ENCODE measurements around the gene UNC13D. TPM values are rescaled to one million over a fixed set of nuclear protein-coding genes. Genes with fewer than 3 reads are reported as not detected.

The UNC13D gene
- total and polyA plus RNA-seq, 11 donors = 2.1 to 28.5 (median 5.8) TPM

GRCh38 chr17:75810216-75810615, 34.0 kb downstream of the UNC13D start:
- H3K4me1 ChIP-seq = peaks cover 8 to 45% (median 32%) of the 10 kb centered on the region in 12 donors
- no peak overlapping the region for H3K4me3 ChIP-seq
- ATAC-seq = no peak
- no peaks in the 10 kb centered on the region for H3K9me3 ChIP-seq
- TF ChIP-seq CTCF (IDR thresholded peaks at IDR 0.05) = no peak
- no peak for TF ChIP-seq POLR2A (IDR thresholded peaks at IDR 0.05)
- WGBS, 4 donors = 95 to 98% (median 96%) methylated on average over 5 of the region's 5 CpGs
- peaks cover 0 to 58% (median 48%) of the 10 kb centered on the region in 9 donors for H3K36me3 ChIP-seq
- DNase-seq = no peak
- intact Hi-C loops (cut with DNase I) = no loop called here
- peak overlapping the region in 10 of 12 donors; percentile 79 to 93 (median 84) for H3K27ac ChIP-seq
- no peaks in the 10 kb centered on the region for H3K27me3 ChIP-seq

- no peak for TF ChIP-seq POLR2A (IDR thresholded peaks at IDR 0.05)
- TF ChIP-seq CTCF (IDR thresholded peaks at IDR 0.05) = no peak
- H3K27me3 ChIP-seq = no peaks in the 10 kb centered on the region
- no peaks in the 10 kb centered on the region for H3K9me3 ChIP-seq
- H3K4me1 ChIP-seq = peaks cover 8 to 45% (median 32%) of the 10 kb centered on the region in 12 donors
- intact Hi-C loops (cut with DNase I) = loop anchor here in 1 of 10 donors (2.0 kb wide), 1 partner anchor 25 kb away; the partner anchor contains the start of gene UNK
- peak overlapping the region; percentile 14 to 93 (median 82) for H3K27ac ChIP-seq
- DNase-seq (peak in 1 of 5 donors; percentile 62), ATAC-seq (peak; percentile 9 to 38 (median 26))
- WGBS, 4 donors = 70 to 79% (median 77%) methylated on average over 20 to 24 of the region's 24 CpGs
- H3K36me3 ChIP-seq = peaks cover 0 to 52% (median 42%) of the 10 kb centered on the region in 9 donors
- peak overlapping the region in 3 of 12 donors; percentile 3 to 8 (median 6) for H3K4me3 ChIP-seq
Measured at GRCh38 chr17:75809631-75810111, 34.5 kb downstream of the UNC13D start.

- H3K4me3 ChIP-seq = peak overlapping the region in 5 of 12 donors; percentile 3 to 24 (median 6)
- peak overlapping the region; percentile 62 to 93 (median 84) for H3K27ac ChIP-seq
- peaks cover 8 to 45% (median 32%) of the 10 kb centered on the region in 12 donors for H3K4me1 ChIP-seq
- WGBS, 4 donors = 19 to 31% (median 27%) methylated on average over 17 to 18 of the region's 18 CpGs
- H3K36me3 ChIP-seq = peaks cover 0 to 46% (median 36%) of the 10 kb centered on the region in 9 donors
- DNase-seq (peak in 4 of 5 donors; percentile 74 to 85 (median 79)), ATAC-seq (peak; percentile 60 to 86 (median 77))
- no peaks in the 10 kb centered on the region for H3K27me3 ChIP-seq
- intact Hi-C loops (cut with DNase I) = loop anchor here in 1 of 10 donors (2.0 kb wide), 1 partner anchor 24 kb away; the partner anchor contains the start of gene UNK
- H3K9me3 ChIP-seq = no peaks in the 10 kb centered on the region
- TF ChIP-seq POLR2A (IDR thresholded peaks at IDR 0.05) (no peak), CTCF (IDR thresholded peaks at IDR 0.05) (no peak)
Measured at GRCh38 chr17:75808905-75809621, 35.1 kb downstream of the UNC13D start.

- intact Hi-C loops (cut with DNase I) = loop anchor here in 1 of 10 donors (2.0 kb wide), 1 partner anchor 24 kb away; the partner anchor contains the start of gene UNK
- Histone ChIP-seq H3K36me3 (peaks cover 0 to 45% (median 31%) of the 10 kb centered on the region in 9 donors), H3K4me3 (peak overlapping the region in 1 of 12 donors; percentile 5), H3K27me3 (no peaks in the 10 kb centered on the region), H3K4me1 (peaks cover 8 to 45% (median 32%) of the 10 kb centered on the region in 12 donors), H3K9me3 (no peaks in the 10 kb centered on the region), H3K27ac (peak overlapping the region; percentile 62 to 93 (median 84))
- TF ChIP-seq POLR2A (IDR thresholded peaks at IDR 0.05) (no peak), CTCF (IDR thresholded peaks at IDR 0.05) (no peak)
- ATAC-seq (peak in 3 of 4 donors; percentile 4 to 30 (median 5)), DNase-seq (no peak)
- WGBS, 4 donors = 22 to 32% (median 31%) methylated on average over 4 of the region's 4 CpGs
Measured at GRCh38 chr17:75808549-75808904, 35.7 kb downstream of the UNC13D start.

All from heart left ventricle (tissue), 16 donors.